Measurements from ENCODE around the gene IGLON5.

The IGLON5 gene

DNA sequence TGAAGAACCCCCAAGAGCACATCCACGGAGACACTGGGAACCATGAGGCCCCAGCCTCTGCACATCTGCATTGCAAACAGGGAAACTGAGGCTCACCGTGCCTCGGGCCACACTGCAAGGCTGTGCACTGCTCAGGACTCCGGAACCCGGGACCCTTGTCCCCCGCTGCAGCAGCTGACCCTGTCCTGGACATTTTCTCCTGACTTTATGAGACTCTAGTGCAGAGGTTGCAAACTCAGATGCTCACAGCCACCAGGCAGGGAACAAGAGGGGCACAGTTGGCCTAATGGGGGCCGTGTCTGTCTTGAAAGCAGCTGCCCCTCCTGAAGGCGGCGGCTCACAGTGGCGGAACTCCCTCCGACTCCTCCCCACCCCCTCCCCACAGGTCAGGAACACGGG lies 16.5 kb upstream of the IGLON5 start:
- TF ChIP-seq, protein P1, sequence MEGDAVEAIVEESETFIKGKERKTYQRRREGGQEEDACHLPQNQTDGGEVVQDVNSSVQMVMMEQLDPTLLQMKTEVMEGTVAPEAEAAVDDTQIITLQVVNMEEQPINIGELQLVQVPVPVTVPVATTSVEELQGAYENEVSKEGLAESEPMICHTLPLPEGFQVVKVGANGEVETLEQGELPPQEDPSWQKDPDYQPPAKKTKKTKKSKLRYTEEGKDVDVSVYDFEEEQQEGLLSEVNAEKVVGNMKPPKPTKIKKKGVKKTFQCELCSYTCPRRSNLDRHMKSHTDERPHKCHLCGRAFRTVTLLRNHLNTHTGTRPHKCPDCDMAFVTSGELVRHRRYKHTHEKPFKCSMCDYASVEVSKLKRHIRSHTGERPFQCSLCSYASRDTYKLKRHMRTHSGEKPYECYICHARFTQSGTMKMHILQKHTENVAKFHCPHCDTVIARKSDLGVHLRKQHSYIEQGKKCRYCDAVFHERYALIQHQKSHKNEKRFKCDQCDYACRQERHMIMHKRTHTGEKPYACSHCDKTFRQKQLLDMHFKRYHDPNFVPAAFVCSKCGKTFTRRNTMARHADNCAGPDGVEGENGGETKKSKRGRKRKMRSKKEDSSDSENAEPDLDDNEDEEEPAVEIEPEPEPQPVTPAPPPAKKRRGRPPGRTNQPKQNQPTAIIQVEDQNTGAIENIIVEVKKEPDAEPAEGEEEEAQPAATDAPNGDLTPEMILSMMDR (IDR thresholded peaks at IDR 0.05; ENCODE audit: low read depth, low read length, missing control alignments): no peak
- DNase-seq (ENCODE audit: extremely low read depth, low read depth): no peak
- no peak overlapping the region for H3K4me3 ChIP-seq (replicated peaks; ENCODE audit: low read depth, low read length)

DNA sequence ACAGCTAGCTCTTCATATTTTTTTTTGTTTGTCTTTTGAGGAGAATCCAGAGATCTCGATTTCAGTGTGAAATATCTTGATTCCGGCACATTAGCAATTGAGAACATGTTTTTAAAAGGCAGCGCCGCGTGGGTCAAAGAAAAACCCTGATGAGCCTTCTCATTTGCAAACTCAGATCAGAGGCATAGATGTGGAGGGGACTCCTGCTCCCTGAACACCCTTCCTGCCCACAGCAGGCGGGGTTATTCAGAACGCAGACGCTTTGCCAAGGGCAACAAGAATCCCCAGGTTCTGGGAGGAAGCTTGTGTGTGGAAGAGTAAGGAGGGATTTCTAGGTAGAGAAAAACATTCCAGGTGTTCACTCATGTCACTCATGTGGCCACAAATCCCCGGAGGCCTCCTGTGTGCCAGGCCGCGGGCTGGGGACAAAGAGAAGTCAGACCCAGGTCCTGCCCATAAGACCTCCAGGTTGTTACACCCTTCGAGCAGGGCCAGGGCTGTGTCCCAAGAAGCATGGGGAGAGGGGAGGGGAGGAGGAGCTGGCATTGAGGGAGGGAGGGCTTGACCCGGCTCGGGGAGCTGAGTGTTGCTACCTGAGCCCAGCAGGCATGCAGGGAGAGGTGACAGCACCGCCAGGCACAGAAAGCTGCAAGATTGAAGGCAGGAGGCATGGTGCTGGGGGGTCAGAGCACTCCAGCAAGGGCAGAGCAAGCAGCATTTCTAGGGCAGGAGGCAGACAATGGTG lies 15.9 kb upstream of the IGLON5 start:
- no peak for DNase-seq (ENCODE audit: extremely low read depth, low read depth)
- TF ChIP-seq, protein P1 (IDR thresholded peaks at IDR 0.05; ENCODE audit: low read depth, low read length, missing control alignments): no peak

GRCh38 chr19:51296336-51297093 lies 14.9 kb upstream of the IGLON5 start:
- TF ChIP-seq, protein P1 (IDR thresholded peaks at IDR 0.05; ENCODE audit: low read depth, low read length, missing control alignments): no peak
- DNase-seq (ENCODE audit: extremely low read depth, low read depth): no peak
- no peak overlapping the region for H3K4me3 ChIP-seq (replicated peaks; ENCODE audit: low read depth, low read length)

More for the DNA sequence above, 15.9 kb upstream of the IGLON5 start:
- no peak overlapping the region for H3K4me3 ChIP-seq (replicated peaks; ENCODE audit: low read depth, low read length)

DNA sequence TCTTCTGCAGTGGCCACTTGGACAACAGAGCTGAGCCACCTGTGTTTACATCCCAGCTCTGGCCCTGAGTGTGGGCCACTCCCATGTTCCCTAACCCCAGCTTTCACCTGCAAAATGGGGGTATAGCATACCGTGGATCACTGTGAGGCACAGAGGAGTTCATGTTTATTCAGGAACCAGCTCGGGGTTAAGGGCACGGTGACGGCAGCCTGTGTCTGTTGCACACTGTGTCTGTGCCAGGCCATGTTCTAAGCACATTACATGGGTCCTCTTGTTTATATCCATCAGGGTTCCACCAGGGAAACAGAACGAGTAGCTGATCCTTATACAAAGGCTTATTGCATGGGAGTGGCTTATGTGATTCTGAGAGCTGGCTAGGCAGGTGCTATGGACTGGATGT lies 14.0 kb upstream of the IGLON5 start:
- no peak for DNase-seq (ENCODE audit: extremely low read depth, low read depth)
- no peak overlapping the region for H3K4me3 ChIP-seq (replicated peaks; ENCODE audit: low read depth, low read length)
- TF ChIP-seq, protein P1 (IDR thresholded peaks at IDR 0.05; ENCODE audit: low read depth, low read length, missing control alignments): no peak

DNA sequence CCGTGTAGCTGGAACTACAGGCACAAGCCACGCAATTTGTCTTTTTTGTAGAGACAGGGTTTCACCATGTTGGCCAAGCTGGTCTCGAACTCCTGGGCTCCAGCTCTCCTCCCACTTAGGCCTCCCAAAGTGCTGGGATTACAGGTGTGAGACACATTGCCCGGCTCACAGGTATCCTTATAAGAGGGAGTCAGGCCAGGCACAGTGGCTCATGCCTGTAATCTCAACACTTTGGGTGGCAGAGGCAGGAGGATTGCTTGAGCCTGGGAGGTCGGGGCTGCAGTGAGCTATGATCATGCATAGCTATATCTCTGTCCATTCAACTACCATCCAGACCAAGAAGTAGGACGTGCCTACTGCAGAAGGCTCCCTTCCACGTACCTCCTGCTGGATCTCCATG lies 10.2 kb upstream of the IGLON5 start:
- H3K4me3 ChIP-seq (replicated peaks; ENCODE audit: low read depth, low read length): no peak overlapping the region
- TF ChIP-seq, protein P1 (IDR thresholded peaks at IDR 0.05; ENCODE audit: low read depth, low read length, missing control alignments): no peak
- DNase-seq (ENCODE audit: extremely low read depth, low read depth): no peak

- H3K4me3 ChIP-seq (replicated peaks; ENCODE audit: low read depth, low read length): no peak overlapping the region
- TF ChIP-seq, protein P1 (IDR thresholded peaks at IDR 0.05; ENCODE audit: low read depth, low read length, missing control alignments): no peak
- no peak for DNase-seq (ENCODE audit: extremely low read depth, low read depth)
These were observed 6.0 kb upstream of the IGLON5 start for GRCh38 chr19:51305479-51305878.

Data from HFF-Myc (cell line).